WTC11 (cell line): ENCODE measurements around the gene GLUD1. TPM values are rescaled to one million over a fixed set of nuclear protein-coding genes. Genes with fewer than 3 reads are reported as not detected.
"Not testable (repeated sequence)": the region's sequence is repeated elsewhere in the genome, so short reads cannot be mapped to it uniquely, and the experiment has no call there.

Experiments
- ATAC-seq: fragments of 200-7000 bp; cut with Tn5 transposase; 2 replicates; pipeline ENCODE4 v1.10.0; 2021; ENCODE audit warnings: mild to moderate bottlenecking, moderate library complexity
- CTCF ChIA-PET: fragments of 300-600 bp; sonication (Branson Sonifier 250); formaldehyde crosslinking; loops from one replicate; lab custom pipeline; 2021; ENCODE audit warnings: antibody characterized with exemption; lab: Charles Lee
- POLR2A ChIA-PET: fragments of 350-600 bp; sonication (Branson Sonifier 250); formaldehyde crosslinking; loops from one replicate; lab custom pipeline; 2021; ENCODE audit warnings: antibody characterized with exemption; lab: Charles Lee
- DNase-seq: peaks from one replicate; pipeline ENCODE4 v3.0.0; 2021; ENCODE audit warnings: low spot score
- H3K27ac Mint-ChIP-seq: 2 replicates; pipeline ENCODE4 v1.8.0; 2021; ENCODE audit warnings: mixed read lengths
- H3K27me3 Mint-ChIP-seq: 2 replicates; pipeline ENCODE4 v1.8.0; 2021; ENCODE audit warnings: low read depth, mild to moderate bottlenecking, moderate library complexity, mixed read lengths
- H3K36me3 Mint-ChIP-seq: 2 replicates; pipeline ENCODE4 v1.8.0; 2021; ENCODE audit warnings: mixed read lengths
- H3K4me1 Mint-ChIP-seq: 2 replicates; pipeline ENCODE4 v1.8.0; 2022; ENCODE audit warnings: mixed read lengths
- H3K4me3 Mint-ChIP-seq: 2 replicates; pipeline ENCODE4 v1.8.0; 2021; ENCODE audit warnings: mild to moderate bottlenecking, moderate library complexity, mixed read lengths
- H3K9me3 Mint-ChIP-seq: 2 replicates; pipeline ENCODE4 v1.8.0; 2021; ENCODE audit warnings: mixed read lengths
- ESRRA ChIP-seq: sonication (generic); formaldehyde crosslinking; IDR thresholded peaks from 2 replicates; pipeline ENCODE4 v1.8.1; 2022; ENCODE audit warnings: mild to moderate bottlenecking, missing genetic modification reagents, borderline replicate concordance
- HMGA2 ChIP-seq: fragments of 250-450 bp; sonication (Bioruptor Pico); IDR thresholded peaks from 2 replicates; pipeline ENCODE4 v1.4.0; 2021; ENCODE audit warnings: mild to moderate bottlenecking, moderate library complexity
- JUN ChIP-seq: sonication (generic); formaldehyde crosslinking; IDR thresholded peaks from 2 replicates; pipeline ENCODE4 v1.8.0; 2023; ENCODE audit warnings: mild to moderate bottlenecking, missing genetic modification reagents
- TCF7 ChIP-seq: sonication (generic); formaldehyde crosslinking; IDR thresholded peaks from 2 replicates; pipeline ENCODE4 v1.8.0; 2022; ENCODE audit warnings: mild to moderate bottlenecking, low read depth, missing genetic modification reagents, moderate library complexity
- total RNA-seq: library from RNA; stranded (reverse); gene quantifications from 3 replicates; pipeline ENCODE4 v1.2.3, GENCODE V29; 2021
- TF ChIP-seq, protein P1 (sequence below): fragments of 250-450 bp; sonication (Bioruptor Pico); IDR thresholded peaks from 2 replicates; pipeline ENCODE4 v1.9.0; 2021; ENCODE audit warnings: moderate library complexity, mild to moderate bottlenecking, inconsistent platforms, borderline replicate concordance
- TF ChIP-seq, protein P2 (sequence below): sonication (generic); formaldehyde crosslinking; IDR thresholded peaks from 2 replicates; pipeline ENCODE4 v1.8.0; 2022; ENCODE audit warnings: mild to moderate bottlenecking, missing genetic modification reagents
- TF ChIP-seq, protein P3 (sequence below): sonication (generic); formaldehyde crosslinking; IDR thresholded peaks from 2 replicates; pipeline ENCODE4 v1.8.0; 2023; ENCODE audit warnings: missing genetic modification reagents, mild to moderate bottlenecking, borderline replicate concordance
- TF ChIP-seq, protein P4 (sequence below): fragments of 250-450 bp; sonication (Bioruptor Pico); IDR thresholded peaks from 2 replicates; pipeline ENCODE4 v1.9.0; 2021; ENCODE audit warnings: mild to moderate bottlenecking

The GLUD1 gene
- total RNA-seq, 1 experiment from 2014 or later, result 98.2 TPM

DNA sequence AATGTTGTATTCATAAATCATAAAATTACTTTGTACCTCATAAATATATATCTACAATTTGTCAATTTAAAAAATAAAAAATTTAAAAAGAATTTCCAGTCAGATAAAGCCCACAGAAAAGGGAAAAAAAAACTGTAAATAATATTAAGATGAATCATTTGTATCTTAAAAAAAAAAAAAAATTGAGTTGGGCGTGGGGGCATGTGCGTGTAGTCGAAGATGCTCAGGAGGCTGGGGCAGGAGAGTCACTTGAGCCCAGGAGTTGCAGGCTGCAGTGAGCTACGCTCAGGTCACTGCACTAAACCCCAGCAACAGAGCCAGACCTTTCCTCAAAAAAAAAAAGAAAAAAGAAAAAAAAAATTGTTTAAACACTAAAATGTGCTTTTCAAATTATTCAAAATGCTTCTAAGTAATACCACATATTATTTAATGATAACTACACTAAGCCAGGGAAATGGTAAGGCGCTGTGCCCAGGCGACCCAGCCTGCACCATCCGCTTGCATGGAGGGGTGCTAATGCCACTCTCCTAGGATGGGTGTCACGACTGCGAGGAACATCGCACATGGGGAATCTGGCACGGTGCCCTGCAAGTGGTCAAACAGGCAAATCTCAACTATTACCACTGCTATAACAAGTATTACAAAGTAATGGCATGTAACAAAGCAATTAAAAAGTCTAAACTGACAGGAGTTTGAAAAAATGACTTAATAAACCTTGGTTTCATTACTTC, 15.4 kb downstream of the GLUD1 start:
- no peak overlapping the region for H3K27ac Mint-ChIP-seq
- ChIA-PET CTCF (no interaction called here), POLR2A (no interaction called here)
- peaks cover 24% of the 10 kb centered on the region for H3K36me3 Mint-ChIP-seq
- H3K4me3 Mint-ChIP-seq, result no peak overlapping the region
- peaks cover 3% of the 10 kb centered on the region; the same call in 1 of the 2 replicates for H3K9me3 Mint-ChIP-seq
- DNase-seq (no peak), ATAC-seq (no peak)
- TF ChIP-seq, protein P1, sequence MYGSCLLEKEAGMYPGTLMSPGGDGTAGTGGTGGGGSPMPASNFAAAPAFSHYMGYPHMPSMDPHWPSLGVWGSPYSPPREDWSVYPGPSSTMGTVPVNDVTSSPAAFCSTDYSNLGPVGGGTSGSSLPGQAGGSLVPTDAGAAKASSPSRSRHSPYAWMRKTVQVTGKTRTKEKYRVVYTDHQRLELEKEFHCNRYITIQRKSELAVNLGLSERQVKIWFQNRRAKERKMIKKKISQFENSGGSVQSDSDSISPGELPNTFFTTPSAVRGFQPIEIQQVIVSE (CRISPR knock-in tag), result no peak
- TF ChIP-seq, protein P2, sequence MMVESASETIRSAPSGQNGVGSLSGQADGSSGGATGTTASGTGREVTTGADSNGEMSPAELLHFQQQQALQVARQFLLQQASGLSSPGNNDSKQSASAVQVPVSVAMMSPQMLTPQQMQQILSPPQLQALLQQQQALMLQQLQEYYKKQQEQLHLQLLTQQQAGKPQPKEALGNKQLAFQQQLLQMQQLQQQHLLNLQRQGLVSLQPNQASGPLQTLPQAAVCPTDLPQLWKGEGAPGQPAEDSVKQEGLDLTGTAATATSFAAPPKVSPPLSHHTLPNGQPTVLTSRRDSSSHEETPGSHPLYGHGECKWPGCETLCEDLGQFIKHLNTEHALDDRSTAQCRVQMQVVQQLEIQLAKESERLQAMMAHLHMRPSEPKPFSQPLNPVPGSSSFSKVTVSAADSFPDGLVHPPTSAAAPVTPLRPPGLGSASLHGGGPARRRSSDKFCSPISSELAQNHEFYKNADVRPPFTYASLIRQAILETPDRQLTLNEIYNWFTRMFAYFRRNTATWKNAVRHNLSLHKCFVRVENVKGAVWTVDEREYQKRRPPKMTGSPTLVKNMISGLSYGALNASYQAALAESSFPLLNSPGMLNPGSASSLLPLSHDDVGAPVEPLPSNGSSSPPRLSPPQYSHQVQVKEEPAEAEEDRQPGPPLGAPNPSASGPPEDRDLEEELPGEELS (CRISPR knock-in tag), result no peak
- TF ChIP-seq, protein P3, sequence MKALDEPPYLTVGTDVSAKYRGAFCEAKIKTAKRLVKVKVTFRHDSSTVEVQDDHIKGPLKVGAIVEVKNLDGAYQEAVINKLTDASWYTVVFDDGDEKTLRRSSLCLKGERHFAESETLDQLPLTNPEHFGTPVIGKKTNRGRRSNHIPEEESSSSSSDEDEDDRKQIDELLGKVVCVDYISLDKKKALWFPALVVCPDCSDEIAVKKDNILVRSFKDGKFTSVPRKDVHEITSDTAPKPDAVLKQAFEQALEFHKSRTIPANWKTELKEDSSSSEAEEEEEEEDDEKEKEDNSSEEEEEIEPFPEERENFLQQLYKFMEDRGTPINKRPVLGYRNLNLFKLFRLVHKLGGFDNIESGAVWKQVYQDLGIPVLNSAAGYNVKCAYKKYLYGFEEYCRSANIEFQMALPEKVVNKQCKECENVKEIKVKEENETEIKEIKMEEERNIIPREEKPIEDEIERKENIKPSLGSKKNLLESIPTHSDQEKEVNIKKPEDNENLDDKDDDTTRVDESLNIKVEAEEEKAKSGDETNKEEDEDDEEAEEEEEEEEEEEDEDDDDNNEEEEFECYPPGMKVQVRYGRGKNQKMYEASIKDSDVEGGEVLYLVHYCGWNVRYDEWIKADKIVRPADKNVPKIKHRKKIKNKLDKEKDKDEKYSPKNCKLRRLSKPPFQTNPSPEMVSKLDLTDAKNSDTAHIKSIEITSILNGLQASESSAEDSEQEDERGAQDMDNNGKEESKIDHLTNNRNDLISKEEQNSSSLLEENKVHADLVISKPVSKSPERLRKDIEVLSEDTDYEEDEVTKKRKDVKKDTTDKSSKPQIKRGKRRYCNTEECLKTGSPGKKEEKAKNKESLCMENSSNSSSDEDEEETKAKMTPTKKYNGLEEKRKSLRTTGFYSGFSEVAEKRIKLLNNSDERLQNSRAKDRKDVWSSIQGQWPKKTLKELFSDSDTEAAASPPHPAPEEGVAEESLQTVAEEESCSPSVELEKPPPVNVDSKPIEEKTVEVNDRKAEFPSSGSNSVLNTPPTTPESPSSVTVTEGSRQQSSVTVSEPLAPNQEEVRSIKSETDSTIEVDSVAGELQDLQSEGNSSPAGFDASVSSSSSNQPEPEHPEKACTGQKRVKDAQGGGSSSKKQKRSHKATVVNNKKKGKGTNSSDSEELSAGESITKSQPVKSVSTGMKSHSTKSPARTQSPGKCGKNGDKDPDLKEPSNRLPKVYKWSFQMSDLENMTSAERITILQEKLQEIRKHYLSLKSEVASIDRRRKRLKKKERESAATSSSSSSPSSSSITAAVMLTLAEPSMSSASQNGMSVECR (CRISPR knock-in tag), result no peak
- no peak for TF ChIP-seq TCF7 (CRISPR knock-in tag)
- no peak for TF ChIP-seq JUN (CRISPR knock-in tag)
- TF ChIP-seq HMGA2 (CRISPR knock-in tag), result no peak
- no peaks in the 10 kb centered on the region for H3K27me3 Mint-ChIP-seq
- H3K4me1 Mint-ChIP-seq, result peaks cover 7% of the 10 kb centered on the region

DNA sequence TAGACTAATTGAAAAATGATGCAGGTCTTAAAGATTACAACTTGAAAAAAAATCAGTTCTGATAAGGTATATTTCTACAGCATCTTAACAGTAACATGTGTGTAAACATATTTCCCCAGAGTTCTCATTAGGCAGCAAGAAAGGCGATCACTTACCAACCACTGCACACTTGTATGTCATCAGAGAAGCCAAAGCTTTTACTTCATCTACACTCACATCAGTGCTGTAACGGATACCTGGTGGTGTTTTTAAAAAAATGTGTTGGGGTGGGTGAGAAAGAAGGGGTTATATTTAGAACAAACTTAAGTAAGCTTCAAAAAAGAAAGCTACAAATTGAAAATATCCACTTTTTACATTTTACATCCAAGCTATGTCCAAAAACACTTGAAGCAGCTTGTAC, 18.2 kb downstream of the GLUD1 start:
- CTCF ChIA-PET, H3K27me3 Mint-ChIP-seq, H3K27ac Mint-ChIP-seq, H3K4me3 Mint-ChIP-seq, ATAC-seq, DNase-seq, H3K4me1 Mint-ChIP-seq, H3K9me3 Mint-ChIP-seq: not testable (repeated sequence)
- POLR2A ChIA-PET, result interaction anchor here (0.8 kb wide), 1 partner anchor 133 kb away, joined by 4 read pairs; no protein-coding TSS in a partner anchor
- H3K36me3 Mint-ChIP-seq, result peaks cover 40% of the 10 kb centered on the region

DNA sequence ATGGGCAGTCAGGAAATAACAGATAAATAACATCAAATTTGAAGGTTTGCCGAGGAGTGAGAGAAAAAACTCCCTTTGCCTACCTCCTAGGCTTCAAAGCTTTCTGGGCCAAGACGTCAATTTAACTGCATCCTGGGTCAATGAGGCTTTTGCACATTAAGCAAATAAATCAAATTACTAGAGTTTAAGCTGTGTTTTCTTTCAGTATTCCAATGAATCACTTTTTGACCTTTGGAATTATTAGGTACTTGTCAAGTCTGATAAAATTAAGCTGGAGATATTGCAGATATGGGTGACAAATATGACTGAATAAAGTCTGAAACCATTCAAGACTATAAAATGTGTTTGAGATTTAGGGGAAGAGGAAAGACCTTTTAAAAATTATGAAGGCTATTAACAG, 22.2 kb downstream of the GLUD1 start:
- H3K4me3 Mint-ChIP-seq, result no peak overlapping the region
- TF ChIP-seq, protein P4, sequence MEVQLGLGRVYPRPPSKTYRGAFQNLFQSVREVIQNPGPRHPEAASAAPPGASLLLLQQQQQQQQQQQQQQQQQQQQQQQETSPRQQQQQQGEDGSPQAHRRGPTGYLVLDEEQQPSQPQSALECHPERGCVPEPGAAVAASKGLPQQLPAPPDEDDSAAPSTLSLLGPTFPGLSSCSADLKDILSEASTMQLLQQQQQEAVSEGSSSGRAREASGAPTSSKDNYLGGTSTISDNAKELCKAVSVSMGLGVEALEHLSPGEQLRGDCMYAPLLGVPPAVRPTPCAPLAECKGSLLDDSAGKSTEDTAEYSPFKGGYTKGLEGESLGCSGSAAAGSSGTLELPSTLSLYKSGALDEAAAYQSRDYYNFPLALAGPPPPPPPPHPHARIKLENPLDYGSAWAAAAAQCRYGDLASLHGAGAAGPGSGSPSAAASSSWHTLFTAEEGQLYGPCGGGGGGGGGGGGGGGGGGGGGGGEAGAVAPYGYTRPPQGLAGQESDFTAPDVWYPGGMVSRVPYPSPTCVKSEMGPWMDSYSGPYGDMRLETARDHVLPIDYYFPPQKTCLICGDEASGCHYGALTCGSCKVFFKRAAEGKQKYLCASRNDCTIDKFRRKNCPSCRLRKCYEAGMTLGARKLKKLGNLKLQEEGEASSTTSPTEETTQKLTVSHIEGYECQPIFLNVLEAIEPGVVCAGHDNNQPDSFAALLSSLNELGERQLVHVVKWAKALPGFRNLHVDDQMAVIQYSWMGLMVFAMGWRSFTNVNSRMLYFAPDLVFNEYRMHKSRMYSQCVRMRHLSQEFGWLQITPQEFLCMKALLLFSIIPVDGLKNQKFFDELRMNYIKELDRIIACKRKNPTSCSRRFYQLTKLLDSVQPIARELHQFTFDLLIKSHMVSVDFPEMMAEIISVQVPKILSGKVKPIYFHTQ (CRISPR knock-in tag), result no peak
- no peak for TF ChIP-seq ESRRA (CRISPR knock-in tag)
- ChIA-PET CTCF (interaction anchor here (1.3 kb wide), 1 partner anchor 127 kb away, joined by 3 read pairs; no protein-coding TSS in a partner anchor), POLR2A (no interaction called here)
- ATAC-seq, result no peak
- no peak for DNase-seq
- H3K27me3 Mint-ChIP-seq, result no peaks in the 10 kb centered on the region
- no peak overlapping the region for H3K27ac Mint-ChIP-seq
- peaks cover 37% of the 10 kb centered on the region for H3K36me3 Mint-ChIP-seq
- no peaks in the 10 kb centered on the region for H3K4me1 Mint-ChIP-seq
- no peaks in the 10 kb centered on the region for H3K9me3 Mint-ChIP-seq
